Chondrocyte (in vitro differentiated cells): ENCODE data around the gene STRIT1. TPM values are rescaled to one million over a fixed set of nuclear protein-coding genes. Genes with fewer than 3 reads are reported as not detected.
A peak's percentile ranks its signal among the peaks of the same experiment; 100 is the strongest.

ENCODE experiments used
- DNase-seq: peaks from one replicate; pipeline ENCODE4 v3.0.0; 2021; ENCODE audit warnings: mixed read lengths, low spot score
- H3K27ac Mint-ChIP-seq: one replicate; pipeline ENCODE4 v1.8.0; 2021; ENCODE audit warnings: mild to moderate bottlenecking, moderate library complexity, mixed read lengths; ENCODE audit not compliant: unreplicated experiment
- H3K27me3 Mint-ChIP-seq: 2 replicates; pipeline ENCODE4 v1.8.0; 2021; ENCODE audit warnings: low read depth, mixed read lengths
- H3K36me3 Mint-ChIP-seq: 2 replicates; pipeline ENCODE4 v1.8.0; 2021; ENCODE audit warnings: low read depth, mixed read lengths
- H3K4me1 Mint-ChIP-seq: 2 replicates; pipeline ENCODE4 v1.8.0; 2021; ENCODE audit warnings: low read depth, mild to moderate bottlenecking, mixed read lengths
- H3K4me3 Mint-ChIP-seq: one replicate; pipeline ENCODE4 v1.8.0; 2021; ENCODE audit warnings: mild to moderate bottlenecking, moderate library complexity, mixed read lengths; ENCODE audit not compliant: unreplicated experiment
- H3K9me3 Mint-ChIP-seq: 2 replicates; pipeline ENCODE4 v1.8.0; 2021; ENCODE audit warnings: low read depth, mixed read lengths
- total RNA-seq: library from RNA; stranded (reverse); gene quantifications from 3 replicates; pipeline ENCODE4 v1.2.1, GENCODE V29; 2021
- TF ChIP-seq, protein P1 (sequence below): fragments of 200-600 bp; sonication (generic); IDR thresholded peaks from 2 replicates; pipeline ENCODE4 v1.5.0; 2021; ENCODE audit warnings: antibody characterized with exemption, mild to moderate bottlenecking, moderate library complexity

The STRIT1 gene
- total RNA-seq, 1 donor from 2014 or later, result not detected

DNA sequence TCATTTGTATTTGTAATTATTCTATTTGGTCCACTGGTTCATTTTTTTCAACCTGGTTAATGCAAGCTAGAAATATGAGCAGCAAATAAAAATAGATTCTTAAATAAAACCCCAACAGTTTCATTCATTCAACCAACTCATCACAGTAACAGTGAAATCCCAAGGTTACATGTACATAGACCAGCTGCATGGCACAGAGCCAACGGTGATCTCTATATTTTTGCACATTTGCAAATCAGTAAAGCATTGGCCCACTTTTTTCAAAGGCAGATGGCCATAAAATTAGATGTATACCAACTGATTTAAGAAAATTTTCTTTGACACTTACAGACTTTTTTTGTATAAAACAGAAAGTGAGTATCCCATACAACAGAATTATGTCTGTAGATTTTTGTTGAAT is 49.3 kb downstream of the STRIT1 start:
- no peak overlapping the region for H3K4me3 Mint-ChIP-seq
- DNase-seq, result no peak
- no peaks in the 10 kb centered on the region for H3K36me3 Mint-ChIP-seq
- no peak overlapping the region for H3K27ac Mint-ChIP-seq
- H3K27me3 Mint-ChIP-seq, result no peaks in the 10 kb centered on the region
- H3K9me3 Mint-ChIP-seq, result peaks cover 9% of the 10 kb centered on the region
- peaks cover 11% of the 10 kb centered on the region for H3K4me1 Mint-ChIP-seq
- TF ChIP-seq, protein P1, sequence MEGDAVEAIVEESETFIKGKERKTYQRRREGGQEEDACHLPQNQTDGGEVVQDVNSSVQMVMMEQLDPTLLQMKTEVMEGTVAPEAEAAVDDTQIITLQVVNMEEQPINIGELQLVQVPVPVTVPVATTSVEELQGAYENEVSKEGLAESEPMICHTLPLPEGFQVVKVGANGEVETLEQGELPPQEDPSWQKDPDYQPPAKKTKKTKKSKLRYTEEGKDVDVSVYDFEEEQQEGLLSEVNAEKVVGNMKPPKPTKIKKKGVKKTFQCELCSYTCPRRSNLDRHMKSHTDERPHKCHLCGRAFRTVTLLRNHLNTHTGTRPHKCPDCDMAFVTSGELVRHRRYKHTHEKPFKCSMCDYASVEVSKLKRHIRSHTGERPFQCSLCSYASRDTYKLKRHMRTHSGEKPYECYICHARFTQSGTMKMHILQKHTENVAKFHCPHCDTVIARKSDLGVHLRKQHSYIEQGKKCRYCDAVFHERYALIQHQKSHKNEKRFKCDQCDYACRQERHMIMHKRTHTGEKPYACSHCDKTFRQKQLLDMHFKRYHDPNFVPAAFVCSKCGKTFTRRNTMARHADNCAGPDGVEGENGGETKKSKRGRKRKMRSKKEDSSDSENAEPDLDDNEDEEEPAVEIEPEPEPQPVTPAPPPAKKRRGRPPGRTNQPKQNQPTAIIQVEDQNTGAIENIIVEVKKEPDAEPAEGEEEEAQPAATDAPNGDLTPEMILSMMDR, result no peak

DNA sequence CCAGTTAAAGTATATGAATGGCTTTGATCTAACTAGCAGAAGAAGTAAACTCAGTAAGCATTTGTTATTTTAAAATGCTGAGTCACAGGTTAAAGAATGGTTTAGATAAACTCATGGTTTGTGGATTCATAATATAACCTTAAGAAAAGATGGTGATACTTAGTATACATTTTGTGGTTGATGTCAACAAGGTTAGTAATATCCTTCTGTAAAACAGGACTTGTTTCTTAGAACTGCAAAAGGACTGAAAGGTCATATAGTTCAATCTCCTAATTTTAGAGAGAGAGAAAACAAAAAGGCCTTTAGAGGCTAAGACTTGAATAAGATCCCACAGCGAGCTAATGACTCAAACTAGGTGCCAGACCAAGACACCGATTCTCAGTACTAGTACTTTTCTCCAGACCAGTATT is 50.0 kb downstream of the STRIT1 start:
- TF ChIP-seq, protein P1, result no peak
- DNase-seq, result no peak
- peaks cover 3% of the 10 kb centered on the region for H3K36me3 Mint-ChIP-seq
- peaks cover 11% of the 10 kb centered on the region for H3K4me1 Mint-ChIP-seq
- H3K4me3 Mint-ChIP-seq, result no peak overlapping the region
- peaks cover 8% of the 10 kb centered on the region for H3K9me3 Mint-ChIP-seq
- H3K27ac Mint-ChIP-seq, result no peak overlapping the region
- H3K27me3 Mint-ChIP-seq, result no peaks in the 10 kb centered on the region

DNA sequence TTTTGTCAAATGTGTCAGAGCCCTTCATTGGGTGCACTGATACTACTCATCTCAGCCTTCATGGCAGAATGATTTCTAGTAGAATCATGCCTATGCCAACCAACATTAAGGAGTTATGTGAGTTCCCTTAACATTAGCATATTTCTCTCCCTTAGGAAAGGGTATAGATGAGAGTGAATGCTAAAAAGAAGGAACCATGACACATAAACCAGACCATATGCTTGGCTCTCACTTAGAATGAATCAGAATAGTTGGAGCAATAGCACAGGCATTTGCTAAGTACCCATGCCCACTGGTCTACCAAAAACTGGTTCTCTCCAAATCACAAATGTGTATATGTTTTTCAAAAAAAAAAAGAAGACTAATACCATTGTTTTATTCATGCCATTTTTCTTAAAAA is 51.1 kb downstream of the STRIT1 start:
- DNase-seq, result no peak
- Mint-ChIP-seq H3K27me3 (no peaks in the 10 kb centered on the region), H3K27ac (no peak overlapping the region), H3K9me3 (peaks cover 6% of the 10 kb centered on the region), H3K4me1 (peaks cover 11% of the 10 kb centered on the region), H3K36me3 (peaks cover 5% of the 10 kb centered on the region), H3K4me3 (no peak overlapping the region)
- TF ChIP-seq, protein P1, result no peak

DNA sequence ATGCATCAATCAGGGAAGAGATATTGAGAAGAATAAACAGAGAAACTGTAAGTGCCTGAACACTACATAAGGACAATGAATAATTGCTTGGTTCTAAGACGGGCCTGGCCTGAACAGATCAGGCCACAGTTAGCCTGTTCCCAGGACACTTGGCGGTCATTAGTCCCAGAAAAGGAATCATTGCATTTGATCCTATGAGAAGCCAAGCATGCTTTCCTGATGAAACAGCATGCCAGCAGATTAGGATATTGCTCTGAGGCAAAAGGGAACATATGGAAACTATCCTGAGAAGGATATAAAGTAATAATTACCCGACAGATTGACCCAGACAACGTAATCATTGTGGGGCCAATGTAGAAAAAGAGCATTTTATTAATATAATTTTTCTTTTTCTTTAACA is 51.9 kb downstream of the STRIT1 start:
- Mint-ChIP-seq H3K4me3 (no peak overlapping the region), H3K27ac (peak overlapping the region; percentile 66)

More for the DNA sequence above, 51.9 kb downstream of the STRIT1 start:
- Mint-ChIP-seq H3K27me3 (no peaks in the 10 kb centered on the region), H3K4me1 (peaks cover 11% of the 10 kb centered on the region), H3K9me3 (peaks cover 7% of the 10 kb centered on the region), H3K36me3 (peaks cover 5% of the 10 kb centered on the region)
- DNase-seq, result no peak
- TF ChIP-seq, protein P1, result no peak

Other genes starting within 250 kb of the STRIT1 start
- gene MME, start 213.4 kb downstream of the STRIT1 start, total RNA-seq, result 1.7 to 8.9 TPM (median 2.5 TPM) in 3 replicates